Measurements from ENCODE around the gene FADD. TPM values are rescaled to one million over a fixed set of nuclear protein-coding genes. Genes with fewer than 3 reads are reported as not detected.
A peak's percentile ranks its signal among the peaks of the same experiment; 100 is the strongest.

Gene FADD
- total and polyA plus RNA-seq, 4 donors: 13.9 to 30.9 (median 26.1) TPM

DNA sequence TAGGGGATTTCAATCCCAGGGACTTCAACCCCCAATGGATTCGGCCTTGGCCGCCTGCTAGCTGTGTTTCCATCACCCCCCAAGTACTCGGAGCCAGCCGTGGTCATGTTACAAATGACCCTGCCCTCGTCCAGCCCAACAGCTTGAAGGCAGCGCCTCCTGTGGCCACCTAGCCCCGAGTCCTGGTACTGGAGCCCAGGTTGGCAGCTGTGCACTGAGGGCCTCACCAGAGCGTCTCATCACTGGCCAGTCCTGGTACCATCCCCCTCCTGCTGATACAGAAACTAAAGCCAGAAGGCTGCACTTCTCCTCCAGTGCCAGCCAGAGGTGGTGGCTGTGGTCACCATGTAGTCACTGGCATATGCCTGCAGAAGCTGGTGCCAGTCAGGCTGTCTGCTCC lies 44.9 kb upstream of the FADD start:
- DNase-seq: peak; percentile 10 to 54 (median 28)
- 43 to 45% methylated on average over 8 of the region's 8 CpGs for WGBS, 2 donors

DNA sequence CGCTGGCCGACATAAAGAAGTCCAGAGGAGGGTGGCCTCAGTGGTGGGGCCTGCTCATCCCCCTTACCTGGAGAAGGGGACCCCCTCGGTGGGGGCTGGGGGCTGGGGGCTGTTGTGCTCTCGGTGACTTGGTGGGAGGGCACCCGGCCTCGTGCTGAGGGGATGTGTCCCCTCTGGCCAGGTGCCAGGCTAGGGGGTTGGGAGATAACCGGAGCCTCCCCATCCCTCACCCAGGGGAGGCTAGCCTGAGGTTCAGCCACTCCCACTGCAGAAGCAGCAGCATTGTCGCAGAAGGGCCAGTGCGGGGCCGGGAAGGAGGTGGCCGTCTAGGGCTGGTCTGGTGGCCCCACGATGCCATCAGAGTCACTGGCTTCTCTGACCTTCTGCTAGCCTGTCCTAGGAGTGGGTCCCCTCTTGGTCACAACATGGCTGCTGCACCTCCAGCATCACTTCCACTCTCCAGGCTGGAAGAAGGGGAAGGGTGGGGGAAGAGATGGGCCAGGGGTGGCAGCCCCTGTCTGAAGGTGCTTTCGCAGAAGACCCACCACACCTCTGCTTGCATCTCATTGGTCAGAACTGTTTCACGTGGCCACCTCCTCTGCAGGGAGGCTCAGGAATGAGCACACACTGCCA lies 44.2 kb upstream of the FADD start:
- Histone ChIP-seq H3K36me3 (ENCODE audit: control insufficient read depth in 4 of 4, insufficient read depth in 4 of 4, low read length in 4 of 4) (no peaks in the 10 kb centered on the region), H3K4me1 (ENCODE audit: control insufficient read depth in 5 of 5, insufficient read depth in 5 of 5, low read length in 5 of 5) (no peaks in the 10 kb centered on the region), H3K27ac (ENCODE audit: low read depth in 1 of 2, low read length in 1 of 2) (no peak overlapping the region), H3K9me3 (ENCODE audit: control insufficient read depth in 4 of 4, insufficient read depth in 3 of 4, low read length in 3 of 4) (peaks cover 0 to 5% (median 0%) of the 10 kb centered on the region in 4 donors), H3K4me3 (no peak overlapping the region), H3K9ac (ENCODE audit: insufficient read depth in 1 of 2, low read length in 2 of 2) (no peak overlapping the region), H3K27me3 (ENCODE audit: control insufficient read depth in 3 of 3, insufficient read depth in 3 of 3, low read length in 2 of 3) (no peaks in the 10 kb centered on the region)
- ATAC-seq (ENCODE audit: insufficient read depth, low FRiP score): no peak
- no peak for DNase-seq
- TF ChIP-seq, protein P1, sequence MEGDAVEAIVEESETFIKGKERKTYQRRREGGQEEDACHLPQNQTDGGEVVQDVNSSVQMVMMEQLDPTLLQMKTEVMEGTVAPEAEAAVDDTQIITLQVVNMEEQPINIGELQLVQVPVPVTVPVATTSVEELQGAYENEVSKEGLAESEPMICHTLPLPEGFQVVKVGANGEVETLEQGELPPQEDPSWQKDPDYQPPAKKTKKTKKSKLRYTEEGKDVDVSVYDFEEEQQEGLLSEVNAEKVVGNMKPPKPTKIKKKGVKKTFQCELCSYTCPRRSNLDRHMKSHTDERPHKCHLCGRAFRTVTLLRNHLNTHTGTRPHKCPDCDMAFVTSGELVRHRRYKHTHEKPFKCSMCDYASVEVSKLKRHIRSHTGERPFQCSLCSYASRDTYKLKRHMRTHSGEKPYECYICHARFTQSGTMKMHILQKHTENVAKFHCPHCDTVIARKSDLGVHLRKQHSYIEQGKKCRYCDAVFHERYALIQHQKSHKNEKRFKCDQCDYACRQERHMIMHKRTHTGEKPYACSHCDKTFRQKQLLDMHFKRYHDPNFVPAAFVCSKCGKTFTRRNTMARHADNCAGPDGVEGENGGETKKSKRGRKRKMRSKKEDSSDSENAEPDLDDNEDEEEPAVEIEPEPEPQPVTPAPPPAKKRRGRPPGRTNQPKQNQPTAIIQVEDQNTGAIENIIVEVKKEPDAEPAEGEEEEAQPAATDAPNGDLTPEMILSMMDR (IDR thresholded peaks at IDR 0.05; ENCODE audit: control extremely low read depth, extremely low read depth): no peak
- WGBS, 2 donors: 87 to 91% methylated on average over 14 of the region's 14 CpGs

More for the DNA sequence above, 44.9 kb upstream of the FADD start:
- Histone ChIP-seq H3K27ac (ENCODE audit: low read depth in 1 of 2, low read length in 1 of 2) (no peak overlapping the region), H3K9me3 (ENCODE audit: control insufficient read depth in 4 of 4, insufficient read depth in 3 of 4, low read length in 3 of 4) (peaks cover 0 to 5% (median 0%) of the 10 kb centered on the region in 4 donors), H3K36me3 (ENCODE audit: control insufficient read depth in 4 of 4, insufficient read depth in 4 of 4, low read length in 4 of 4) (no peaks in the 10 kb centered on the region), H3K4me3 (no peak overlapping the region), H3K4me1 (ENCODE audit: control insufficient read depth in 5 of 5, insufficient read depth in 5 of 5, low read length in 5 of 5) (no peaks in the 10 kb centered on the region), H3K27me3 (ENCODE audit: control insufficient read depth in 3 of 3, insufficient read depth in 3 of 3, low read length in 2 of 3) (no peaks in the 10 kb centered on the region), H3K9ac (ENCODE audit: insufficient read depth in 1 of 2, low read length in 2 of 2) (no peak overlapping the region)
- ATAC-seq (ENCODE audit: insufficient read depth, low FRiP score): no peak
- TF ChIP-seq, protein P1 (IDR thresholded peaks at IDR 0.05; ENCODE audit: control extremely low read depth, extremely low read depth): no peak

DNA sequence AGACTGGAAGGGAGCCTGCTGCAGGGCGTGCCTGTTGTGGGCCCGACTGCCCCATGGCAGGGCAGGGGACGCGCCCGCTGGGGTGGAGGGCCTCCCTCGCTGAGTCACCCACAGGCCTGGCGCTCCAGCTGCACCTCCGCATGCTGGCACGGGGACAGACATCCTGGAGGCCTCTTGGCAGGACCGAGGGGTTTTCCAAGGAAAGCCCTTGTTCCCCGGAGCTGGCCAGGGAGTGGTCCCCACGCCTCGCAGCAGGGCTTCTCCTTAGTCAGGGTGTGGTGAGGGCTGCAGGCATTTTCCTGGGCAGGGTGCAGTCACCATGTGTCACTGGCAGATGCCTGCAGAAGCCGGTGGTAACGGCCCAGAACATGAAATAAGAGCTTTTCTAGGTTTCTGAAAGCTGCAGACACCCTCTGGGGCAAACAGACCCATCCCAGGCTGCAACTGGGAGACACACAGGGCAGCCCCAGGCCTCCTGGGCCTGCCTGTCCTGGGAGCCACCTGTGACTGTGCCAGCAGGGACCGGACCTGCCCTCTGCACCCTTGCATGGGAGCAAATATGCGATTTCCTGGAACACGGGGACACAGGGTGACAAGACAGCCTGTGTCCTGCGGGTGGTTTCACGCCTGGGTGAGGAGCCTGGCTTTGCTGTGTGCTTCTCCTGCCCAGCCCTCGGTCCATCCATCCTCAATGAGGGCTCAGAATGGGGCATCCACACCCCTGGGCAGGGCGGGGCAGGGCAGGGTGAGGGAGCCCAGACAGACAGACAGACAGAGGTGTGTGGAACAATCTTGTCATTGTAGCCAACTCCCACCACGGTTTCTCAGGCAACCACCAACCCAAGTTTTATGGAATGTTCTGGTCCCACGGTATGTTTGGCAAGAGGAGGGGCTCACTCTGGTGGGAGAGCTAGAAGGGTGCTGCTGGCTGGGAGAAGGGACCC lies 43.2 kb upstream of the FADD start:
- H3K4me3 ChIP-seq: no peak overlapping the region
- peaks cover 0 to 5% (median 0%) of the 10 kb centered on the region in 4 donors for H3K9me3 ChIP-seq (ENCODE audit: control insufficient read depth in 4 of 4, insufficient read depth in 3 of 4, low read length in 3 of 4)
- WGBS, 2 donors: 64 to 81% methylated on average over 24 of the region's 24 CpGs
- no peaks in the 10 kb centered on the region for H3K36me3 ChIP-seq (ENCODE audit: control insufficient read depth in 4 of 4, insufficient read depth in 4 of 4, low read length in 4 of 4)
- DNase-seq (no peak), ATAC-seq (ENCODE audit: insufficient read depth, low FRiP score) (peak; percentile 53)
- no peak overlapping the region for H3K27ac ChIP-seq (ENCODE audit: low read depth in 1 of 2, low read length in 1 of 2)
- TF ChIP-seq, protein P1 (IDR thresholded peaks at IDR 0.05; ENCODE audit: control extremely low read depth, extremely low read depth): no peak
- H3K4me1 ChIP-seq (ENCODE audit: control insufficient read depth in 5 of 5, insufficient read depth in 5 of 5, low read length in 5 of 5): no peaks in the 10 kb centered on the region
- no peak overlapping the region for H3K9ac ChIP-seq (ENCODE audit: insufficient read depth in 1 of 2, low read length in 2 of 2)
- no peaks in the 10 kb centered on the region for H3K27me3 ChIP-seq (ENCODE audit: control insufficient read depth in 3 of 3, insufficient read depth in 3 of 3, low read length in 2 of 3)

Measured in lung (tissue), 12 donors.